HCT116 (cell line): Measurements from ENCODE around the gene GPR27. TPM values are rescaled to one million over a fixed set of nuclear protein-coding genes. Genes with fewer than 3 reads are reported as not detected.

Experiments used
- ATAC-seq: fragments of 200-7000 bp; cut with Tn5 transposase; 2 replicates; pipeline ENCODE4 v1.9.1; 2020; ENCODE audit warnings: mild to moderate bottlenecking, moderate library complexity
- BruUV-seq: library from RNA; stranded (reverse); fragments of 400-500 nt; replicated peaks from 2 replicates; lab custom pipeline; 2021; lab: Mats Ljungman, UMichigan
- CTCF ChIA-PET: fragments of 300-600 bp; sonication (Branson Sonifier 250); formaldehyde crosslinking; loops from one replicate; lab custom pipeline; 2021; ENCODE audit warnings: antibody characterized with exemption; lab: Charles Lee
- POLR2A ChIA-PET: fragments of 300-600, 350-600 bp; sonication (Branson Sonifier 250); formaldehyde crosslinking; loops from one replicate; lab custom pipeline; 2021; ENCODE audit warnings: antibody characterized with exemption; lab: Charles Lee
- RAD21 ChIA-PET, 2 experiments: fragments of 300-600 bp; sonication (Branson Sonifier 250); formaldehyde crosslinking; loops; one replicate each; lab custom pipeline; 2023; ENCODE audit warnings: low total read pairs in 2 of 2; ENCODE audit not compliant: uncharacterized antibody in 2 of 2, unreplicated experiment in 2 of 2, low non-redundant PET in 1 of 2; lab: Charles Lee
- DNase-seq: peaks from one replicate; pipeline ENCODE4 v3.0.0-alpha.2; 2010; ENCODE audit warnings: low read depth, low spot score
- H2AFZ ChIP-seq: fragments of 200-600 bp; shearing (Covaris generic), sonication (generic); 2 replicates; pipeline ENCODE4 v1.6.1; 2017; ENCODE audit warnings: low read depth, mixed run types, mixed read lengths, antibody characterized with exemption, low read length; ENCODE audit not compliant: poor library complexity, severe bottlenecking
- H3K27ac ChIP-seq: 2 replicates; pipeline ENCODE4 v1.5.1; 2012; ENCODE audit warnings: low read depth, low read length
- H3K27me3 ChIP-seq: fragments of 200-600 bp; sonication (generic); 2 replicates; pipeline ENCODE4 v1.6.1; 2016; ENCODE audit warnings: mixed run types, low read length, mixed read lengths; ENCODE audit not compliant: insufficient read depth
- H3K36me3 ChIP-seq, 2 experiments: fragments of 200-500 bp in 1 of 2; fragments of 200-600 bp in 1 of 2; sonication (Bioruptor generic) in 1 of 2; sonication (generic) in 1 of 2; 2 replicates each; pipeline versions ENCODE4 v1.5.1 to v1.6.1; 2014 to 2016; ENCODE audit warnings: low read length in 2 of 2, inconsistent platforms in 1 of 2, mixed read lengths in 1 of 2, mixed run types in 1 of 2; ENCODE audit not compliant: insufficient read depth in 2 of 2, control insufficient read depth in 1 of 2
- H3K4me1 ChIP-seq, 2 experiments: fragments of 200-600 bp in 1 of 2; sonication (generic) in 1 of 2; 2 replicates each; pipeline versions ENCODE4 v1.5.1 to v1.6.1; 2012 to 2017; ENCODE audit warnings: low read length in 2 of 2, inconsistent platforms in 1 of 2, mild to moderate bottlenecking in 1 of 2, mixed read lengths in 1 of 2, mixed run types in 1 of 2, moderate library complexity in 1 of 2; ENCODE audit not compliant: insufficient read depth in 2 of 2, control insufficient read depth in 1 of 2
- H3K4me2 ChIP-seq: fragments of 200-600 bp; sonication (generic); 2 replicates; pipeline ENCODE4 v1.6.1; 2017; ENCODE audit warnings: mixed run types, low read length, mixed read lengths
- H3K4me3 ChIP-seq, 2 experiments: fragments of 200-600 bp in 1 of 2; sonication (generic) in 1 of 2; replicated peaks in 1 of 2; 2 replicates each; pipeline ENCODE4 v1.5.1; 2011 to 2016; ENCODE audit warnings: low read length in 2 of 2, control low read depth in 1 of 2, low read depth in 1 of 2, mild to moderate bottlenecking in 1 of 2, mixed read lengths in 1 of 2, mixed run types in 1 of 2
- H3K79me2 ChIP-seq: fragments of 200-600 bp; sonication (generic); 2 replicates; pipeline ENCODE4 v1.6.1; 2017; ENCODE audit warnings: mild to moderate bottlenecking, mixed run types, low read length, moderate library complexity, mixed read lengths; ENCODE audit not compliant: insufficient read depth
- H3K9ac ChIP-seq: fragments of 200-600 bp; sonication (generic); 2 replicates; pipeline ENCODE4 v1.6.1; 2016; ENCODE audit warnings: low read length, mixed read lengths
- H3K9me2 ChIP-seq: fragments of 200-600 bp; sonication (generic), shearing (Covaris generic); 2 replicates; pipeline ENCODE4 v1.6.1; 2017; ENCODE audit warnings: mixed run types, mild to moderate bottlenecking, moderate library complexity; ENCODE audit not compliant: insufficient read depth
- H3K9me3 ChIP-seq, 2 experiments: fragments of 200-500 bp in 1 of 2; fragments of 200-600 bp in 1 of 2; sonication (Bioruptor generic) in 1 of 2; sonication (generic) in 1 of 2; 2 replicates each; pipeline ENCODE4 v1.6.1; 2014 to 2017; ENCODE audit warnings: low read length in 2 of 2, mixed read lengths in 2 of 2, inconsistent platforms in 1 of 2, low read depth in 1 of 2, mild to moderate bottlenecking in 1 of 2, mixed run types in 1 of 2, moderate library complexity in 1 of 2; ENCODE audit not compliant: control insufficient read depth in 1 of 2, insufficient read depth in 1 of 2
- H4K20me1 ChIP-seq: fragments of 200-600 bp; sonication (generic), shearing (Covaris generic); 2 replicates; pipeline ENCODE4 v1.6.1; 2017; ENCODE audit warnings: mixed run types, mild to moderate bottlenecking, moderate library complexity; ENCODE audit not compliant: insufficient read depth
- CBX3 ChIP-seq: IDR thresholded peaks from 2 replicates; pipeline ENCODE4 v1.6.1; 2012; ENCODE audit warnings: low read depth
- CEBPB ChIP-seq: IDR thresholded peaks from 2 replicates; pipeline ENCODE4 v1.6.1; 2012; ENCODE audit warnings: low read depth
- EGR1 ChIP-seq: IDR thresholded peaks from 2 replicates; pipeline ENCODE4 v1.6.1; 2012; ENCODE audit warnings: low read depth
- ELF1 ChIP-seq: IDR thresholded peaks from 2 replicates; pipeline ENCODE4 v1.6.1; 2012; ENCODE audit warnings: low read depth, borderline replicate concordance
- EZH2 ChIP-seq: fragments of 200-600 bp; sonication (generic); IDR thresholded peaks from 2 replicates; pipeline ENCODE4 v1.6.1; 2017; ENCODE audit warnings: antibody characterized with exemption, mixed run types
- FOSL1 ChIP-seq: IDR thresholded peaks from 2 replicates; pipeline ENCODE4 v1.6.1; 2012; ENCODE audit warnings: low read depth
- POLR2A ChIP-seq: IDR thresholded peaks from 2 replicates; pipeline ENCODE4 v1.7.0; 2011; ENCODE audit warnings: borderline replicate concordance; ENCODE audit not compliant: insufficient read depth, insufficient read length; ENCODE audit errors: extremely low read depth
- POLR2AphosphoS5 ChIP-seq: IDR thresholded peaks from 2 replicates; pipeline ENCODE4 v1.6.1; 2011; ENCODE audit warnings: mild to moderate bottlenecking, low read depth, low read length, moderate library complexity
- RAD21 ChIP-seq: IDR thresholded peaks from 2 replicates; pipeline ENCODE4 v1.6.1; 2012; ENCODE audit warnings: low read depth, mild to moderate bottlenecking
- SP1 ChIP-seq: IDR thresholded peaks from 2 replicates; pipeline ENCODE4 v1.6.1; 2012; ENCODE audit warnings: low read depth
- SRF ChIP-seq: IDR thresholded peaks from 2 replicates; pipeline ENCODE4 v1.6.1; 2012; ENCODE audit warnings: low read depth
- YY1 ChIP-seq: IDR thresholded peaks from 2 replicates; pipeline ENCODE4 v1.6.1; 2011; ENCODE audit warnings: low read length, low read depth, moderate library complexity, mild to moderate bottlenecking; ENCODE audit not compliant: insufficient replicate concordance; ENCODE audit errors: extremely low read depth
- ZFX ChIP-seq: fragments of 450-650 bp; IDR thresholded peaks from 2 replicates; pipeline ENCODE4 v1.6.1; 2017
- ZNF274 ChIP-seq: fragments of 200-500 bp; sonication (Bioruptor generic); IDR thresholded peaks from 2 replicates; pipeline ENCODE4 v1.6.1; 2014; ENCODE audit warnings: mild to moderate bottlenecking, low read depth, low read length, inconsistent platforms
- intact Hi-C: fragments of 100-400 bp; cut with micrococcal nuclease; formaldehyde crosslinking; loops from 2 replicates; pipeline ENCODE4 v1.10.0; 2022
- total RNA-seq: library from RNA; stranded (reverse); gene quantifications from one replicate; pipeline ENCODE4 v1.2.1, GENCODE V29; 2021; ENCODE audit not compliant: unreplicated experiment
- TF ChIP-seq, protein P1 (sequence below): IDR thresholded peaks from 2 replicates; pipeline ENCODE4 v1.6.1; 2012
- TF ChIP-seq, protein P2 (sequence below), 3 experiments: fragments of 200-600 bp in 1 of 3; sonication (generic) in 1 of 3; IDR thresholded peaks in 2 of 3; conservative IDR thresholded peaks in 1 of 3; 2 replicates each; pipeline ENCODE4 v1.5.1; 2012 to 2017; ENCODE audit warnings: low read depth in 2 of 3, low read length in 2 of 3, antibody characterized with exemption in 1 of 3, borderline replicate concordance in 1 of 3, control low read depth in 1 of 3, mild to moderate bottlenecking in 1 of 3, mixed read lengths in 1 of 3, mixed run types in 1 of 3, moderate library complexity in 1 of 3; ENCODE audit not compliant: insufficient read depth in 1 of 3
- TF ChIP-seq, protein P3 (sequence below): IDR thresholded peaks from 2 replicates; pipeline ENCODE4 v1.6.1; 2012
- TF ChIP-seq, protein P4 (sequence below): IDR thresholded peaks from 2 replicates; pipeline ENCODE4 v1.6.1; 2011; ENCODE audit warnings: mild to moderate bottlenecking, low read length, moderate library complexity; ENCODE audit not compliant: insufficient replicate concordance; ENCODE audit errors: extremely low read depth
- TF ChIP-seq, protein P5 (sequence below): IDR thresholded peaks from 2 replicates; pipeline ENCODE4 v1.6.1; 2012; ENCODE audit warnings: low read depth

GPR27 gene
- total RNA-seq, 1 experiment from 2014 or later = not detected

DNA sequence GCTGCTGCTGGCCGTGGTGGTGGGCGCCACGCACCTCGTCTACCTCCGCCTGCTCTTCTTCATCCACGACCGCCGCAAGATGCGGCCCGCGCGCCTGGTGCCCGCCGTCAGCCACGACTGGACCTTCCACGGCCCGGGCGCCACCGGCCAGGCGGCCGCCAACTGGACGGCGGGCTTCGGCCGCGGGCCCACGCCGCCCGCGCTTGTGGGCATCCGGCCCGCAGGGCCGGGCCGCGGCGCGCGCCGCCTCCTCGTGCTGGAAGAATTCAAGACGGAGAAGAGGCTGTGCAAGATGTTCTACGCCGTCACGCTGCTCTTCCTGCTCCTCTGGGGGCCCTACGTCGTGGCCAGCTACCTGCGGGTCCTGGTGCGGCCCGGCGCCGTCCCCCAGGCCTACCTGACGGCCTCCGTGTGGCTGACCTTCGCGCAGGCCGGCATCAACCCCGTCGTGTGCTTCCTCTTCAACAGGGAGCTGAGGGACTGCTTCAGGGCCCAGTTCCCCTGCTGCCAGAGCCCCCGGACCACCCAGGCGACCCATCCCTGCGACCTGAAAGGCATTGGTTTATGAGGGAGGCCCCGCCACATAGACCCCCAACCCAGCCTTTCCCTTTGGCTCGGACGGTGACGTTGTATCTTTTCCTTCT is 1.1 kb downstream of the GPR27 start:
- H3K4me1 ChIP-seq = no peaks in the 10 kb centered on the region
- intact Hi-C loops = no loop called here
- no peaks in the 10 kb centered on the region for H4K20me1 ChIP-seq
- ATAC-seq (no peak), DNase-seq (no peak)
- H3K27ac ChIP-seq = no peak overlapping the region
- no peaks in the 10 kb centered on the region for H3K79me2 ChIP-seq
- no peaks in the 10 kb centered on the region for H3K9me2 ChIP-seq
- no peak overlapping the region for H2AFZ ChIP-seq
- H3K36me3 ChIP-seq = no peaks in the 10 kb centered on the region
- no peak overlapping the region for H3K4me2 ChIP-seq
- H3K9ac ChIP-seq = no peak overlapping the region
- H3K4me3 ChIP-seq = no peak overlapping the region
- peaks cover 8% of the 10 kb centered on the region; the same call in 1 of the 2 replicates for H3K27me3 ChIP-seq
- no peaks in the 10 kb centered on the region for H3K9me3 ChIP-seq
- no TSS peak for BruUV-seq
- ChIA-PET RAD21 (no interaction called here), POLR2A (no interaction called here), CTCF (interaction anchor here (0.7 kb wide), 1 partner anchor 18 kb away, joined by 3 read pairs; no protein-coding TSS in a partner anchor)
- TF ChIP-seq EZH2 (no peak), EGR1 (no peak), ZFX (no peak), YY1 (no peak), ZNF274 (no peak), ELF1 (no peak), RAD21 (no peak), SRF (no peak), FOSL1 (no peak), CBX3 (no peak), SP1 (no peak), POLR2AphosphoS5 (no peak), CEBPB (no peak), POLR2A (no peak)
- TF ChIP-seq, protein P1, sequence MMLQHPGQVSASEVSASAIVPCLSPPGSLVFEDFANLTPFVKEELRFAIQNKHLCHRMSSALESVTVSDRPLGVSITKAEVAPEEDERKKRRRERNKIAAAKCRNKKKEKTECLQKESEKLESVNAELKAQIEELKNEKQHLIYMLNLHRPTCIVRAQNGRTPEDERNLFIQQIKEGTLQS = no peak
- TF ChIP-seq, protein P2, sequence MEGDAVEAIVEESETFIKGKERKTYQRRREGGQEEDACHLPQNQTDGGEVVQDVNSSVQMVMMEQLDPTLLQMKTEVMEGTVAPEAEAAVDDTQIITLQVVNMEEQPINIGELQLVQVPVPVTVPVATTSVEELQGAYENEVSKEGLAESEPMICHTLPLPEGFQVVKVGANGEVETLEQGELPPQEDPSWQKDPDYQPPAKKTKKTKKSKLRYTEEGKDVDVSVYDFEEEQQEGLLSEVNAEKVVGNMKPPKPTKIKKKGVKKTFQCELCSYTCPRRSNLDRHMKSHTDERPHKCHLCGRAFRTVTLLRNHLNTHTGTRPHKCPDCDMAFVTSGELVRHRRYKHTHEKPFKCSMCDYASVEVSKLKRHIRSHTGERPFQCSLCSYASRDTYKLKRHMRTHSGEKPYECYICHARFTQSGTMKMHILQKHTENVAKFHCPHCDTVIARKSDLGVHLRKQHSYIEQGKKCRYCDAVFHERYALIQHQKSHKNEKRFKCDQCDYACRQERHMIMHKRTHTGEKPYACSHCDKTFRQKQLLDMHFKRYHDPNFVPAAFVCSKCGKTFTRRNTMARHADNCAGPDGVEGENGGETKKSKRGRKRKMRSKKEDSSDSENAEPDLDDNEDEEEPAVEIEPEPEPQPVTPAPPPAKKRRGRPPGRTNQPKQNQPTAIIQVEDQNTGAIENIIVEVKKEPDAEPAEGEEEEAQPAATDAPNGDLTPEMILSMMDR (IDR thresholded peaks at IDR 0.05 in 2 of 3, conservative IDR thresholded peaks at IDR 0.05 in 1 of 3; ENCODE audit: borderline replicate concordance in 1 of 3, insufficient read depth in 1 of 3, low read depth in 2 of 3, low read length in 2 of 3) = no peak
- TF ChIP-seq, protein P3, sequence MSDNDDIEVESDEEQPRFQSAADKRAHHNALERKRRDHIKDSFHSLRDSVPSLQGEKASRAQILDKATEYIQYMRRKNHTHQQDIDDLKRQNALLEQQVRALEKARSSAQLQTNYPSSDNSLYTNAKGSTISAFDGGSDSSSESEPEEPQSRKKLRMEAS = no peak
- TF ChIP-seq, protein P4, sequence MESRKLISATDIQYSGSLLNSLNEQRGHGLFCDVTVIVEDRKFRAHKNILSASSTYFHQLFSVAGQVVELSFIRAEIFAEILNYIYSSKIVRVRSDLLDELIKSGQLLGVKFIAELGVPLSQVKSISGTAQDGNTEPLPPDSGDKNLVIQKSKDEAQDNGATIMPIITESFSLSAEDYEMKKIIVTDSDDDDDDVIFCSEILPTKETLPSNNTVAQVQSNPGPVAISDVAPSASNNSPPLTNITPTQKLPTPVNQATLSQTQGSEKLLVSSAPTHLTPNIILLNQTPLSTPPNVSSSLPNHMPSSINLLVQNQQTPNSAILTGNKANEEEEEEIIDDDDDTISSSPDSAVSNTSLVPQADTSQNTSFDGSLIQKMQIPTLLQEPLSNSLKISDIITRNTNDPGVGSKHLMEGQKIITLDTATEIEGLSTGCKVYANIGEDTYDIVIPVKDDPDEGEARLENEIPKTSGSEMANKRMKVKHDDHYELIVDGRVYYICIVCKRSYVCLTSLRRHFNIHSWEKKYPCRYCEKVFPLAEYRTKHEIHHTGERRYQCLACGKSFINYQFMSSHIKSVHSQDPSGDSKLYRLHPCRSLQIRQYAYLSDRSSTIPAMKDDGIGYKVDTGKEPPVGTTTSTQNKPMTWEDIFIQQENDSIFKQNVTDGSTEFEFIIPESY = no peak
- TF ChIP-seq, protein P5, sequence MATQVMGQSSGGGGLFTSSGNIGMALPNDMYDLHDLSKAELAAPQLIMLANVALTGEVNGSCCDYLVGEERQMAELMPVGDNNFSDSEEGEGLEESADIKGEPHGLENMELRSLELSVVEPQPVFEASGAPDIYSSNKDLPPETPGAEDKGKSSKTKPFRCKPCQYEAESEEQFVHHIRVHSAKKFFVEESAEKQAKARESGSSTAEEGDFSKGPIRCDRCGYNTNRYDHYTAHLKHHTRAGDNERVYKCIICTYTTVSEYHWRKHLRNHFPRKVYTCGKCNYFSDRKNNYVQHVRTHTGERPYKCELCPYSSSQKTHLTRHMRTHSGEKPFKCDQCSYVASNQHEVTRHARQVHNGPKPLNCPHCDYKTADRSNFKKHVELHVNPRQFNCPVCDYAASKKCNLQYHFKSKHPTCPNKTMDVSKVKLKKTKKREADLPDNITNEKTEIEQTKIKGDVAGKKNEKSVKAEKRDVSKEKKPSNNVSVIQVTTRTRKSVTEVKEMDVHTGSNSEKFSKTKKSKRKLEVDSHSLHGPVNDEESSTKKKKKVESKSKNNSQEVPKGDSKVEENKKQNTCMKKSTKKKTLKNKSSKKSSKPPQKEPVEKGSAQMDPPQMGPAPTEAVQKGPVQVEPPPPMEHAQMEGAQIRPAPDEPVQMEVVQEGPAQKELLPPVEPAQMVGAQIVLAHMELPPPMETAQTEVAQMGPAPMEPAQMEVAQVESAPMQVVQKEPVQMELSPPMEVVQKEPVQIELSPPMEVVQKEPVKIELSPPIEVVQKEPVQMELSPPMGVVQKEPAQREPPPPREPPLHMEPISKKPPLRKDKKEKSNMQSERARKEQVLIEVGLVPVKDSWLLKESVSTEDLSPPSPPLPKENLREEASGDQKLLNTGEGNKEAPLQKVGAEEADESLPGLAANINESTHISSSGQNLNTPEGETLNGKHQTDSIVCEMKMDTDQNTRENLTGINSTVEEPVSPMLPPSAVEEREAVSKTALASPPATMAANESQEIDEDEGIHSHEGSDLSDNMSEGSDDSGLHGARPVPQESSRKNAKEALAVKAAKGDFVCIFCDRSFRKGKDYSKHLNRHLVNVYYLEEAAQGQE = no peak
